Adrenal gland (tissue), 12 donors: ENCODE data around the gene ISG20L2. TPM values are rescaled to one million over a fixed set of nuclear protein-coding genes. Genes with fewer than 3 reads are reported as not detected.
"Not testable (repeated sequence)": the region's sequence is repeated elsewhere in the genome, so short reads cannot be mapped to it uniquely, and the experiment has no call there.

ENCODE experiments used
- DNase-seq, 7 donors: peaks; one replicate each; pipeline ENCODE4 v3.0.0-alpha.2; 2019 to 2020
- H3K27ac ChIP-seq, 5 donors: fragments of 200-600 bp; sonication (generic) in 4 of 5; 1 replicate in 3 of 5; 2 replicates in 2 of 5; pipeline versions ENCODE4 v1.5.1 to v1.8.0; 2016 to 2020; ENCODE audit warnings: mild to moderate bottlenecking in 1 of 5
- H3K27me3 ChIP-seq: fragments of 200-600 bp; 2 replicates; pipeline ENCODE4 v1.8.0; 2021
- H3K36me3 ChIP-seq, 2 donors: fragments of 200-600 bp; replicated peaks in 1 of 2; 1 replicate in 1 of 2; 2 replicates in 1 of 2; pipeline versions ENCODE4 v1.5.1 to v1.8.0; 2018 to 2022
- H3K4me1 ChIP-seq, 2 donors: fragments of 200-600 bp; replicated peaks in 1 of 2; 1 replicate in 1 of 2; 2 replicates in 1 of 2; pipeline versions ENCODE4 v1.5.1 to v1.8.0; 2018 to 2021
- H3K4me3 ChIP-seq, 4 donors: fragments of 200-600 bp; sonication (generic) in 3 of 4; one replicate each; pipeline ENCODE4 v1.5.1; 2016 to 2018
- H3K9me3 ChIP-seq, 3 donors: fragments of 200-600 bp; sonication (generic) in 1 of 3; replicated peaks in 1 of 3; 1 replicate in 2 of 3; 2 replicates in 1 of 3; pipeline versions ENCODE4 v1.5.1 to v1.8.0; 2016 to 2021
- POLR2A ChIP-seq, 2 donors: fragments of 450-650 bp; IDR thresholded peaks; one replicate each; pipeline ENCODE4 v1.6.1; 2017; ENCODE audit warnings: antibody characterized with exemption in 2 of 2, mild to moderate bottlenecking in 2 of 2, moderate library complexity in 1 of 2
- WGBS, 4 donors: extraction: QIAGEN DNeasy Blood & Tissue Kit in 2 of 4; methylation state at CpG; one replicate each; pipeline versions ENCODE4 v1.1.5 to v1.1.7; 2013 to 2017; 5-methylcytosine and 5-hydroxymethylcytosine counted together
- intact Hi-C, 2 donors: fragments of 100-400 bp; cut with DNase I; formaldehyde crosslinking; loops; one replicate each; pipeline versions ENCODE4 v1.14.1 to v1.15.0; 2022 to 2023
- polyA plus RNA-seq, 3 donors: library from polyadenylated mRNA; stranded (reverse); fragments of 200-250 nt in 2 of 3; fragments of 350-450 nt in 1 of 3; fragmentation: Illumina TruSeq in 1 of 3; extraction: RNeasy Lipid Tissue Mini Kit (QIAGEN cat#74804) in 1 of 3; gene quantifications; one replicate each; pipeline ENCODE4 v1.2.3, GENCODE V29; 2013 to 2014
- total RNA-seq, 9 donors: library from RNA; depleted of rRNA in 4 of 9; stranded (reverse); fragments of >200 nt in 4 of 9; fragments of 120-200 nt in 1 of 9; fragmentation: NEBNext Ultra II Directional in 1 of 9; extraction: Animal tissue kit (Norgen Biotek cat#: 25700) in 1 of 9; gene quantifications; one replicate each; pipeline versions ENCODE4 v1.1.0 to v1.2.4, GENCODE V29; 2013 to 2023
- TF ChIP-seq, protein P1 (sequence below), 6 experiments: fragments of 450-650 bp in 4 of 6; fragments of 200-600 bp in 2 of 6; sonication (generic) in 1 of 6; IDR thresholded peaks; 1 replicate in 5 of 6; 2 replicates in 1 of 6; pipeline versions ENCODE4 v1.5.1 to v1.8.0; 2016 to 2021; ENCODE audit warnings: antibody characterized with exemption in 6 of 6, mild to moderate bottlenecking in 2 of 6, moderate library complexity in 1 of 6
- donor health status: healthy with polysubstance abuse.
- donor health status: Bipolar disorder and iron deficiency.
- donor health status: DM: yes; HTN: yes; CAD: no.
- donor health status: DM: no; HTN: no; CAD: no.
- donor health status: DM: no; HTN: no; CAD: no.
- donor health status: DM: yes; HTN: yes; CAD: no.

The ISG20L2 gene
- total and polyA plus RNA-seq, 12 donors = 5.5 to 40.0 (median 18.3) TPM

DNA sequence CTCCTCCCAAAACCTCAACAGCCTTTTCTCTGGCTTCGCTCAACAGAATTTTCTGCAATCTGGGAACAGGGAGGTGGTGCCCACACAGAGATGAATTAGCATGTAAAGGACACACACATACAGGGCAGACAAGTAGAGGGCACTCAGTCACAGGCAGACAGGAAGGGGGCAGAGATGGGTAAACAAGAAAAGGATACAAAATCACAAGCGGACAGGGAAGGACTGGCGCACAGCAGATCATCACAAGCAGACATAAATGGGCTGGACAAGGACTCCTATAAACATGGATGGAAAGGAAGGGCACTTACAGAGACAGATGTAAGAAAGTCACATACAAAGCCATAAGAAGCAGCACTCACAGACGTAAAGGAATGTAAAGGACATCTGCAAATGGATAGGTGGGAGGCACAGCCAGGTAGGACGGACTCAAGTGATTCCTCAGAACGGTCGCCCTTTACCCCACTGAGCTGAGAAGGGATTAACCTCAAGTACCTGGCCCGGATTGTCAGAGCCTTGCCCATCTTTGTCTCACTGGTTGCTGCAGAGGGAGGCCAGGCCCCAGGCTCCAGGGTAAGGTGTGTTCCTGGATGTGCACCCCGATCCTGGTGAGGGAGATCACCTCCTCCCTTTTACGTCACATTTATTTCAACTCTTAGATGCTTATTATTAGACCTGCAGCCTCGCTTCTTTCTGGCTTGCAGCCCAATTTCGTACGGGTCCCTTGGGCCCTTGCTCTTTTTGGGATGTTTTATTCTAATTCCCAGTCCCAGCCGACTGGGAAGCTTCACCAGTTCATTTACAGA lies 37.9 kb upstream of the ISG20L2 start:
- TF ChIP-seq POLR2A (IDR thresholded peaks at IDR 0.05) = no peak
- TF ChIP-seq, protein P1, sequence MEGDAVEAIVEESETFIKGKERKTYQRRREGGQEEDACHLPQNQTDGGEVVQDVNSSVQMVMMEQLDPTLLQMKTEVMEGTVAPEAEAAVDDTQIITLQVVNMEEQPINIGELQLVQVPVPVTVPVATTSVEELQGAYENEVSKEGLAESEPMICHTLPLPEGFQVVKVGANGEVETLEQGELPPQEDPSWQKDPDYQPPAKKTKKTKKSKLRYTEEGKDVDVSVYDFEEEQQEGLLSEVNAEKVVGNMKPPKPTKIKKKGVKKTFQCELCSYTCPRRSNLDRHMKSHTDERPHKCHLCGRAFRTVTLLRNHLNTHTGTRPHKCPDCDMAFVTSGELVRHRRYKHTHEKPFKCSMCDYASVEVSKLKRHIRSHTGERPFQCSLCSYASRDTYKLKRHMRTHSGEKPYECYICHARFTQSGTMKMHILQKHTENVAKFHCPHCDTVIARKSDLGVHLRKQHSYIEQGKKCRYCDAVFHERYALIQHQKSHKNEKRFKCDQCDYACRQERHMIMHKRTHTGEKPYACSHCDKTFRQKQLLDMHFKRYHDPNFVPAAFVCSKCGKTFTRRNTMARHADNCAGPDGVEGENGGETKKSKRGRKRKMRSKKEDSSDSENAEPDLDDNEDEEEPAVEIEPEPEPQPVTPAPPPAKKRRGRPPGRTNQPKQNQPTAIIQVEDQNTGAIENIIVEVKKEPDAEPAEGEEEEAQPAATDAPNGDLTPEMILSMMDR (IDR thresholded peaks at IDR 0.05) = no peak
- 8 to 11% (median 9%) methylated on average over 14 of the region's 14 CpGs for WGBS, 4 donors
- DNase-seq = peak in 1 of 7 donors; percentile 14

DNA sequence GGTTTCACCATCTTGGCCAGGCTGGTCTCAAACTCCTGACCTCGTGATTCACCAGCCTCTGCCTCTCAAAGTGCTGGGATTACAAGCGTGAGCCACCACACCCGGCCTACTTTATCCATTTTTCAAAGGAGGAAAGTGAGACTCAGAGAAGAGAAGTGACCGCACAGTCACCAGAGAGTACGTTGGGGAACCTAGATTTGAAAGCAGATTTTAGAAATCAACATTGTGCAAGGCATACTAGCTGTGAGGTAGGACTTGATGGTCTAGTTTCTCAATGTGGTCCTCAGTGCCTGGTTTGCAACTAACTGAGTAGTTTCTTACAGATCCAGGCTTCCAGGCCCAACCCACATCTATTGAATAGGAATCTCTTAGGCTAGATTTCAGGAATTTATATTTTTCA lies 37.1 kb upstream of the ISG20L2 start:
- peaks cover 17 to 32% of the 10 kb centered on the region in 2 donors for H3K4me1 ChIP-seq
- no peak overlapping the region for H3K27ac ChIP-seq
- TF ChIP-seq, protein P1 (IDR thresholded peaks at IDR 0.05) = no peak
- no peak for TF ChIP-seq POLR2A (IDR thresholded peaks at IDR 0.05)
- H3K9me3 ChIP-seq = no peaks in the 10 kb centered on the region
- H3K4me3 ChIP-seq = no peak overlapping the region
- intact Hi-C loops = no loop called here
- H3K27me3 ChIP-seq = no peaks in the 10 kb centered on the region
- no peak for DNase-seq
- no peaks in the 10 kb centered on the region for H3K36me3 ChIP-seq
- 85 to 91% (median 86%) methylated on average over 5 of the region's 5 CpGs for WGBS, 4 donors

More for the DNA sequence above, 37.9 kb upstream of the ISG20L2 start:
- intact Hi-C loops = no loop called here
- Histone ChIP-seq H3K4me3 (peak overlapping the region; percentile 49 to 90 (median 66)), H3K36me3 (no peaks in the 10 kb centered on the region), H3K9me3 (no peaks in the 10 kb centered on the region), H3K4me1 (peaks cover 17 to 40% of the 10 kb centered on the region in 2 donors), H3K27me3 (no peaks in the 10 kb centered on the region), H3K27ac (peak overlapping the region; percentile 68 to 93 (median 77))

DNA sequence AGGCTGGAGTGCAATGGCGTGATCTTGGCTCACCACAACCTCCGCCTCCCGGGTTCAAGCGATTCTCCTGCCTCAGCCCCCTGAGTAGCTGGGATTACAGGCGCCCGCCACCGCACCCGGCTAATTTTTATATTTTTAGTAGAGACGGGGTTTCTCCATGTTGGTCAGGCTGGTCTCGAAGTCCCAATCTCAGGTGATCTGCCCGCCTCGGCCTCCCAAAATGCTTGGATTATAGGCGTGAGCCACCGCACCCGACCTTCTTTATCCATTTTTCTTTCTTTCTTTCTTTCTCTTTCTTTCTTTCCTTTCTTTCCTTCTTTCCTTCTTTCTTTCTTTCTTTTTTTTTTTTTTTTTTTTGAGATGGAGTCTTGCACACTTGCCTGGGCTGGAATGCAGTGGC lies 36.6 kb upstream of the ISG20L2 start:
- H3K9me3 ChIP-seq, H3K4me3 ChIP-seq, H3K36me3 ChIP-seq, H3K27ac ChIP-seq, H3K27me3 ChIP-seq, intact Hi-C loops: not testable (repeated sequence)
- whole genome bisulfite sequencing, 4 donors = 93 to 98% (median 96%) methylated on average over 15 of the region's 15 CpGs
- peaks cover 17 to 27% of the 10 kb centered on the region in 2 donors for H3K4me1 ChIP-seq
- DNase-seq = peak in 1 of 7 donors; percentile 9

DNA sequence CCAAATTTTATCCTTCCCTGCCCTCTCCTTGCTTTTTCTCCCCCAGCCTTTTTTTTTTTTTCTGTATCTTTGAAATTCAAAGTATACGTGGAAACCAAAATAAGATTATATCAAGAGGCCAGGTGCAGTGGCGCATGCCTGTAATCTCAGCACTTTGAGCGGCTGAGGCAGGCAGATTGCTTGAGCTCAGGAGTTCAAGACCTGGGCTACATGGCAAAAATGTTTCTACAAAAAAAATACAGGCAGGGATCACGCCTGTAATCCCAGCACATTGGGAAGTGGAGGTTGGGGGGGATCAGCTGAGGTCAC lies 32.2 kb upstream of the ISG20L2 start:
- peak in 1 of 7 donors; percentile 2 for DNase-seq
- WGBS, 4 donors = 71 to 85% (median 79%) methylated on average over 4 of the region's 4 CpGs
- peaks cover 0 to 1% of the 10 kb centered on the region in 2 donors for H3K4me1 ChIP-seq
- no peaks in the 10 kb centered on the region for H3K27me3 ChIP-seq
- no peak overlapping the region for H3K4me3 ChIP-seq
- no peaks in the 10 kb centered on the region for H3K36me3 ChIP-seq
- H3K9me3 ChIP-seq = no peaks in the 10 kb centered on the region
- TF ChIP-seq, protein P1 (IDR thresholded peaks at IDR 0.05) = no peak
- TF ChIP-seq POLR2A (IDR thresholded peaks at IDR 0.05) = no peak
- H3K27ac ChIP-seq = no peak overlapping the region
- intact Hi-C loops = no loop called here
